LNCAP (cell line): ENCODE measurements around the gene IGFL3.

Source experiments
- TF ChIP-seq, protein P1 (sequence below): fragments of 450-650 bp; IDR thresholded peaks from 2 replicates; pipeline ENCODE4 v1.5.1; 2017; ENCODE audit warnings: mild to moderate bottlenecking

The IGFL3 gene

DNA sequence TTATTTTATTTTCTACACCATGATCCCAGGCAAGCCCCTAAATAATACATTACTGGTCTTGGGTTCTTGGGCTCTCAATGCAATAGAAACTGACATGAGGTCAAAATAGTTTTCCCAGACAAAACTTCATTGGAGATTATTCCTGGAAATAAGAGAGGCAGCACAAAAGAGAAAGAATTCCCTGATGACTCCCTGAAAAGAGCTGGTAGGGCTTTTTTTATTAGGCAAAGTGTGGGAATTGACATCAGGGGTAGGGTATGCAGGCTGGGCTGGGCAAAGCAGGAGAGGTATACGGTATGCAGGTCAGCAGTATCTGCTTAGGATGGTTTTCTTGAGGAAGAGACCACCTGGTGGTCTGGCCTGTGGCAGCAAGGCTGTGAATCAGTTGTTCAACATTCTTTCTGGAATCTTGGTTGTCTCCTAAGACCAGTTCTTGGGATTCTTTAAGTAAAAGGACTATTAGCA is 9.3 kb upstream of the IGFL3 start:
- TF ChIP-seq, protein P1, sequence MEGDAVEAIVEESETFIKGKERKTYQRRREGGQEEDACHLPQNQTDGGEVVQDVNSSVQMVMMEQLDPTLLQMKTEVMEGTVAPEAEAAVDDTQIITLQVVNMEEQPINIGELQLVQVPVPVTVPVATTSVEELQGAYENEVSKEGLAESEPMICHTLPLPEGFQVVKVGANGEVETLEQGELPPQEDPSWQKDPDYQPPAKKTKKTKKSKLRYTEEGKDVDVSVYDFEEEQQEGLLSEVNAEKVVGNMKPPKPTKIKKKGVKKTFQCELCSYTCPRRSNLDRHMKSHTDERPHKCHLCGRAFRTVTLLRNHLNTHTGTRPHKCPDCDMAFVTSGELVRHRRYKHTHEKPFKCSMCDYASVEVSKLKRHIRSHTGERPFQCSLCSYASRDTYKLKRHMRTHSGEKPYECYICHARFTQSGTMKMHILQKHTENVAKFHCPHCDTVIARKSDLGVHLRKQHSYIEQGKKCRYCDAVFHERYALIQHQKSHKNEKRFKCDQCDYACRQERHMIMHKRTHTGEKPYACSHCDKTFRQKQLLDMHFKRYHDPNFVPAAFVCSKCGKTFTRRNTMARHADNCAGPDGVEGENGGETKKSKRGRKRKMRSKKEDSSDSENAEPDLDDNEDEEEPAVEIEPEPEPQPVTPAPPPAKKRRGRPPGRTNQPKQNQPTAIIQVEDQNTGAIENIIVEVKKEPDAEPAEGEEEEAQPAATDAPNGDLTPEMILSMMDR: no peak

DNA sequence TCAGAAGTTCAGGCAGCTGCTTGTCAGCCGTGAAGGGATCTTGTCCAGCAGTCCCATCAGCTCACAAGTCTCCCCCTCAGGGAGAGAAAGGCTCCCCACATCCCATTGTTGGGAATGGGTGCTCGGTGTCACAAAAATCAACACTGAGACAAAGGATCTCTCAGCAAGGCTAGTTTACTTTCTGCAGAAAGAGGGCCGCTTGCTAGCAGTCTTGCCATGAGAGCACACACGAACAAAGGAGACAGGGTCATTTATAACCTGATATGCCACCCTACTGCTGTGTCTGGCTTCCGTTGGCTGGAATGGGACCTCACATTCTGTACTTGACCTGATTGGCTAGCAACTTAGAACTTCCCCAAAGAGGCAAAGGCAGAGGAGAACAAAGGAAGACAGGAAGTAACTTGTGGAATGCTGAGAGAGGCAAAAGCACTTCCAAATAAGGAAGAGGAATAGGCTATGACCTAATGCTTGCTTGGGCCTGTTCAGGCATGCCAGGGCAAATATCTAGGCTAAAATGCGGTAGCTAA is 8.7 kb upstream of the IGFL3 start:
- TF ChIP-seq, protein P1: no peak

DNA sequence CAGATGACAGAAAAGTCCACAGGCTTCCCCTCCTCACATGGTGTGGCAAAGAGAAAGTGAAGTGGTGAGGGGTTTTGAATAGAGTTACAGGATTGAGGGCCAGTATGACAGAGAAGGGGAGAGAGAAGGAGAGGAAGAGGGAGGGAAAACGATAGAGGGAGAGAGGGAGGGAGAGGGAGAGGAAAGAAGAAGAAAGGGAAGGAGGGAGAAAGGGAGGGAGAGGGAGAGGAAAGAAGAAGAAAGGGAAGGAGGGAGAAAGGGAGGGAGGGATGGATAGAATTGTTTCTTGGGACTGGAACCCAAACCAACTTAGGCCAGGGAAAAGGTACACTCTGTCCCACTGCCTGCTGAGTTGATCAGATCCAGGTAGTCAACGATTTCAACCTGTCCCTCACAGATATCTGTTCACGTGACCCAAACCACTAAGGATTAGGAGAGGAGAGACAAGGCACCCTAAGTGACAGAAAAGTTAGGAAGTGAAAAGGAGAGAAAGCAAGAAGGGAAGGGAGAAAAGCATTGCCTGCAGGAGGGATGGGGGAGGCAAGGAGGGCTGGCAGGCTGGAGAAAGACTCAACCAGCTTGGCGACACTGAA is 8.1 kb upstream of the IGFL3 start:
- TF ChIP-seq, protein P1: no peak

DNA sequence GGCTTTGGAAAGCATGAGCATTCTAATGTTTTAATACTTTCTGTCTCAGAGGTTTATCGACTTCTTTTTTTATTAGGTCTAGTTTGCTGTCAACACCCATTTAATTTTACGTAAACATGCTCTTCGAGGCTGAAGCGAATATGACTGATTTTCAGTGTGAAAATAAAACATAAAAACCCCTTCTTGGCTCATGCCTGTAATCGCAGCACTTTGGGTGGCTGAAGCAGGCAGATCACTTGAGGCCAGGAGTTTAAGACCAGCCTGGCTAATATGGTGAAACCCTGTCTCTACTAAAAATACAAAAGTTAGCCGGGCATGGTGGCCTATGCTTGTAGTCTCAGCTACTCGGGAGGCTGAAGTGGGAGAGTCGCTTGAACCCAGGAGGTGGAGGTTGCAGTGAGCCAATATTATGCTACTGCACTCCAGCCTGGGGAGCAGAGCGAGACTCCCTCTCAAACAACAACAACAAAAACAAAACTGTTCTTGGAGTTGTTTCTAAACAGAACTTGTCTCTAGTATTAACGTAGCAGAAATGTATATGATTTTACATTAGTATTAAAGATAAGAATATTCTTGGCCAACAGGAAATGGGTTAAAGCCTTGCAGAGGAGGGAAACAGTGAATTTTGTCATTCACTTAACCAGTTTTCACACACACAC is 7.1 kb upstream of the IGFL3 start:
- TF ChIP-seq, protein P1: no peak

DNA sequence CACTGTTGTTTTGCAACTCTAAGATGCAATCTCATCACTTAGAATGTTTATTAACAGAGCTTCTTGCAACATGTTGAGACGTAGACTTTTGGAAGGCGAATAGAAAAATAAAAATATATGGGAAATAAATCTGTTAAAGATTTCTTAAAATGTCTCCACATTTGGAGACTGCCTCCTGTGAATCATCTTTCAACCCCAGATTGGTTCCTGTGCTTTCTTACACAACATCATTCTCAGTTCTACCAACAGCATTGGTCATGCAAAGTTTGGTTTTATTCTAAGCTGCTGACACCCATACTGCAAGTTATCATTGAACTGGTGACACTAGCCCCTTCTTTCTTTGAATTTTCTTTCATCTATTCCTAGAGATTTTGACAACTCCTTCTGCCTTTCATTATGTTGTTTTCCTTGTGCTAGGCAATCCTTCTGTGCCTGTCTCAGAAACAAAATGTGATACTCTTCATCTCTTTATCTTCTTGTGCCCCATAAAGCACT is 1.6 kb upstream of the IGFL3 start:
- TF ChIP-seq, protein P1: no peak

DNA sequence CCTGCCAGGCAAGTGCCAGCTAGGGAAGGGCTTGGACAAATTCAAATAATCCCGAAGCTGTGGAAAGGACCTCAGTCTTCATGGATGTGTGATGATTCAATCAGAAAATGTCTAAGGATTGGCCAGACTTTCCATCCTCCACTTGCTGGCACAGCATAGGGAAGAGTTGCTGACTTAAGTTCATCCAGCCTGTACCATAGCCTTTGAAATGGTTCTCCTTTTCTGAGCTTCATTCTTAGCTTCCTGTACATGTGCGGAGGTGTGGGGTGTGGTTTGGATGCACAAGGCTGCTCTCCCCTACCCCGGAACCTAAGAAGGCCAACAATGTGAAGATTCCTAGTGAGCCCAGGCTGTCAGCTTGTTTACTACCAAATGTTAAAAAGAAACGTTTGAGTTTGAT is 959 bp upstream of the IGFL3 start:
- TF ChIP-seq, protein P1: no peak

DNA sequence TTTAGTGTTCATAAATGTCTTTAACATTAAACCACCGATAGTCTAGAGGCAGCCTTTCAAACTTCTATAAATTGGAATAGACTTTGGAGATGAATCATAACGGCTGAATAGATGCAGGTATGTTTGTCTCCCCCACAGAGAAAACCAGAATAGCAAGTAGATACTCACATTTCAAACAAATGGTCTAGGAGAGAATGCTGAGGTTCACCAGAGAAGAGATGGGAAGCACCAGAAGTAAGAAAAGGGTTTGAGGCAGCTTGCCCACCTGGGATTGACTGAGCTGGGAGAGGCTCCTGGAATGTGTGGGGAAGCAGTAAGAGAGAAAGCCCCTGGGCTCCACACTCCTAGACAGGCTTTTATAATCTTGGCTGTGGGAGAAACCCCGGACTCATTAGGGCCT is 6.4 kb downstream of the IGFL3 start:
- TF ChIP-seq, protein P1: no peak
